RWPE1 (cell line): ENCODE measurements around the gene DNAJC4.

ENCODE experiments used
- CTCF ChIA-PET: fragments of 350-600 bp; sonication (Branson Sonifier 250); formaldehyde crosslinking; extraction: SDS; loops from one replicate; lab custom pipeline; 2021; lab: Yijun Ruan, JAX
- POLR2A ChIA-PET: fragments of 400-600 bp; formaldehyde crosslinking; extraction: SDS; loops from one replicate; lab custom pipeline; 2020; ENCODE audit warnings: antibody characterized with exemption; ENCODE audit not compliant: low non-redundant PET; lab: Yijun Ruan, JAX
- DNase-seq: peaks from one replicate; pipeline ENCODE4 v3.0.0; 2012; ENCODE audit warnings: low spot score
- H3K27ac ChIP-seq: fragments of 450-650 bp; 2 replicates; pipeline ENCODE4 v1.5.1; 2017
- TF ChIP-seq, protein P1 (sequence below): fragments of 450-650 bp; conservative IDR thresholded peaks from 2 replicates; pipeline ENCODE4 v1.5.1; 2017; ENCODE audit warnings: low read depth, mild to moderate bottlenecking

The DNAJC4 gene

DNA sequence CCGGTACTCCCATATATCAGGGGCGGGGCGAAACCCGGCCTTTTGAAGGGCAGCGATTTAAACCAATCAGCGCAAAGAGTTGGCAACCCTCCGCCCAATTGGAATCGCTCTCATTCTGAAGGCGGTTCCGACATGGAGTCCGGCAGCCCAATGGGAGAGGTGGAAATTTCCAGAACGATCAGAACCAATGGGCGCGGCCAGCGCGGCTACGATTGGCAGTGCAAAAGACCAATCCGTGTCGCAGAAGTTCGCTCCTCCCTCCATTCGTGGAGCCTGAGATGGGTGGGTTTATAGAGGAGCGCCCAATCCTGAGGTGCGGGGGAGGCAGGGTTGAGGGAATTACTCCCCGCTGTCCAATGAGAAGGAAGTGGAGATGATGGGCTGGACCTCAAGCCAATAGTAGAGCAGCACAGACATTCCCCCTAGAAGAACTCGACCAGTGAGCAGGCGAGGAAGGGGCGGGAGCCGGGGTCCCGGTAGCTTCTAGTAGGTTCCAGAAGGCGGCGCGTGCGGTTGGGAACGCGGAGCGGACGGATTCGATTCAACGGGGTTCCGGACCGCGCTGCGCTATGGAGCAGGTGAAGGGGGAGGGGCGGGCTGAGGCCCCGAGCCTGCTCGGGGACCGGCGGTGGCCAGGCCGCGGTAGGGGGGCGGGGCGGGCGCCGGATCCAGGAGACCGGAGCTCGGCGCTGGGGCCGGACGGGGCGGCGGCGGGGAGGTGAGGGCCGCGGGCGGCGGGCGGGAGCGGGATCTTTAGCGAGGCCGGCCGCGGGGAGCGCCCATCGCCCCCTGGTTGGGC is 44.5 kb upstream of the DNAJC4 start, which contains the start of gene STIP1:
Gene STIP1 (plus strand): TSS at position 479 of the 799 bp plus-strand sequence. CDS start 91 bp downstream, at position 570.
- POLR2A ChIA-PET: interaction anchor here (0.9 to 2.5 kb wide), 4 partner anchors 18 to 184 kb away, joined by 3 to 12 read pairs (median 6); partner anchors contain the start of gene MACROD1
- TF ChIP-seq, protein P1, sequence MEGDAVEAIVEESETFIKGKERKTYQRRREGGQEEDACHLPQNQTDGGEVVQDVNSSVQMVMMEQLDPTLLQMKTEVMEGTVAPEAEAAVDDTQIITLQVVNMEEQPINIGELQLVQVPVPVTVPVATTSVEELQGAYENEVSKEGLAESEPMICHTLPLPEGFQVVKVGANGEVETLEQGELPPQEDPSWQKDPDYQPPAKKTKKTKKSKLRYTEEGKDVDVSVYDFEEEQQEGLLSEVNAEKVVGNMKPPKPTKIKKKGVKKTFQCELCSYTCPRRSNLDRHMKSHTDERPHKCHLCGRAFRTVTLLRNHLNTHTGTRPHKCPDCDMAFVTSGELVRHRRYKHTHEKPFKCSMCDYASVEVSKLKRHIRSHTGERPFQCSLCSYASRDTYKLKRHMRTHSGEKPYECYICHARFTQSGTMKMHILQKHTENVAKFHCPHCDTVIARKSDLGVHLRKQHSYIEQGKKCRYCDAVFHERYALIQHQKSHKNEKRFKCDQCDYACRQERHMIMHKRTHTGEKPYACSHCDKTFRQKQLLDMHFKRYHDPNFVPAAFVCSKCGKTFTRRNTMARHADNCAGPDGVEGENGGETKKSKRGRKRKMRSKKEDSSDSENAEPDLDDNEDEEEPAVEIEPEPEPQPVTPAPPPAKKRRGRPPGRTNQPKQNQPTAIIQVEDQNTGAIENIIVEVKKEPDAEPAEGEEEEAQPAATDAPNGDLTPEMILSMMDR: 0 out of 2 replicates have a peak, but pooled peaks have one; percentile 2
- H3K27ac ChIP-seq: no peak within 1 kb of the TSS
- DNase-seq: peak; percentile 99
- CTCF ChIA-PET: interaction anchor here (0.5 to 0.9 kb wide), 5 partner anchors 21 to 329 kb away, joined by 3 to 4 read pairs (median 4); no protein-coding TSS in a partner anchor

DNA sequence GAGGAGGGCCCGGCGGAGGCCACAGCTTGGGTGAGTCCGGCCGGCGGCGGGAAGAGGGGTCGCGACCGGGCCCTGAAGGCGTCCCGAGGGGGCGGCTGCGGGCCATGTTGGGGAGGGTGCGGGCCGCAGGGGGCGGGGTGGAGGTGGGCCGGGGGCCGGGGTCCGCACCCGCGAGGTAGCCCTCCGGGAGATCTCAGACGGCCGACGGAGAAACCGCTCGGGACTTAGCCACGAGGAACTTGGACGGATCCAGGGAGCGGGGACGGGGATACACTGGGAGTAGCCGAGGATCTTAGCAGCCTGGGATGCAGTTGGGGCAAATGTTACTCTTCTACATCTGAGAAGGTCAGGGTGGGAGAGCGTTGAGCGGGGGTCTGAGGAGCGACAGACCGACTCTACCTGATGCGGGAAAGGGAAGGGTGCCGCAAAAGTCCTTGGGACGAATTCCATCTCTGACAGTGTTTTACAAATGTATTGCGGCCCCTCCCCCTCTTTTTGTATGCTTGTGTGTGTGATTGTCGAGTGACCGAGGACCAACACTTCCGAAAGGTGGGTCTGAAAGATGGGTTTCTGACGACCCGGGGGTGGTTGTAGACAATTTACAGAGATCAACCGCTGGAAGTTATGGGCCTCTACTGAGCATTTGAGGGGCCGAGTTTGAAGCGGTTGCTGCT is 43.7 kb upstream of the DNAJC4 start:
- ChIA-PET CTCF (interaction anchor here (0.9 to 1.5 kb wide), 2 partner anchors 18 to 118 kb away, joined by 3 to 4 read pairs; no protein-coding TSS in a partner anchor), POLR2A (interaction anchor here (2.5 kb wide), 1 partner anchor 21 kb away, joined by 12 read pairs; the partner anchor contains the start of gene MACROD1)
- DNase-seq: no peak
- TF ChIP-seq, protein P1: no peak
- H3K27ac ChIP-seq: no peak overlapping the region

DNA sequence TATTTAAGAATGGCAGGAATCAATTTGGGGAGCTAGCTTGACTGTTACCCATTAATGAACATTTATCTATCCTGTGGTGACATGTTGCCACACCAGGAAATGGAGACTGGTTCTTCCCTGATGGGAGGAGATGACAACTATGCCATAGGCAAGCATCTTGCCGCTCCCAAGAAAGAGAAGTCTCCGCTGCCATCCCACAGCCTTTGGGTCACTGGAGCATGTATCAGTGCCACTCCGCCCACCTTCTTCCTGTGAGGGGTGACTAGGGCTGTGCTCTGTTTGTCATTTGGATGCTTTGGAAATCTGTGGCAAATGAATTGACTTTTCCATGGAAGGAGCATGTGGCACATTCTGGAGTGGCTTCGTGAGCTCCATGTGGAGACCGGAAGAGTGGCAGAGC is 37.9 kb upstream of the DNAJC4 start:
- CTCF ChIA-PET: no interaction called here
- TF ChIP-seq, protein P1: no peak

DNA sequence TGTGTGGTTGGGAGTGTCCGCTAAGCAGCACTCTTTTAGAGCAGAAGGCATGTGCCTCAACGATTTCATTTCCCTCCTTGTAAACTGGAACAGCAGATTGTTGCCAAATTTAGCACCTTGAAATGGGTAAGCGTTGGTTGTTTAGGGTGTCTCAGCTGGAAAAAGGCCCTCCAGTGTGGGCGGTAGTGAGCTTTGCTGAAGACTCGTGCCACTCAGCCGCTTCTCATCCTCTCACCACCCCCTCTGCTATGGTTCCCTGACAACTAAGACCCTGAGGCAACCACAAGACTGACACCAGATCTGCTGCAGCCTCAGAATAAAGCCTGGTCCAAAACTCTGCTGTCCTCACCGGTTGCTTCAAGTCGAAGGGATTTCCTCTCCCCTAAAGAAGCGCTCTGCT is 33.7 kb upstream of the DNAJC4 start:
- DNase-seq: no peak
- POLR2A ChIA-PET: no interaction called here
- TF ChIP-seq, protein P1: no peak
- CTCF ChIA-PET: no interaction called here
- no peak overlapping the region for H3K27ac ChIP-seq

More for the DNA sequence above, 37.9 kb upstream of the DNAJC4 start:
- POLR2A ChIA-PET: interaction anchor here (0.6 kb wide), 1 partner anchor 12 kb away, joined by 3 read pairs; no protein-coding TSS in a partner anchor
- H3K27ac ChIP-seq: no peak overlapping the region; the same call in 1 of the 2 replicates
- DNase-seq: no peak

DNA sequence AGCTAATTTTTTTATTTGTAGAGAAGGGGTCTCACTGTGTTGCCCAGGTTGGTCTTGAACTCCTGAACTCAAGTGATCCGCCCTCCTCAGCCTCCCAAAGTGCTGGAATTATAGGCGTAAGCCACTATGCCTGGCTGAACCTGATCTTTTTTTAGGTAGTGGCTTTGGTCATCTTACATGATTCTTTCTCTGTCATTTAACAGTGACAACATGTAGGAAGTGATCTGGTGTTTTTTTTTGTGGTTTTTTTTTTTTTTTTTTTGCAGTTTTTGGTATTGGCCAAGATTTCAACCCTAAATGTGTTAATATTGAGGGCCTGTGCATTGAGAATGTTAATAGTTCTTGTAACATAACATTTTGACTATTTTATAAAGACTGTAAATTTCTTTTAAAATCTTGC is 31.8 kb upstream of the DNAJC4 start:
- ChIA-PET CTCF (interaction anchor here (0.5 kb wide), 1 partner anchor 66 kb away, joined by 3 read pairs; no protein-coding TSS in a partner anchor), POLR2A (no interaction called here)
- TF ChIP-seq, protein P1: no peak
- no peak for DNase-seq
- no peak overlapping the region for H3K27ac ChIP-seq

DNA sequence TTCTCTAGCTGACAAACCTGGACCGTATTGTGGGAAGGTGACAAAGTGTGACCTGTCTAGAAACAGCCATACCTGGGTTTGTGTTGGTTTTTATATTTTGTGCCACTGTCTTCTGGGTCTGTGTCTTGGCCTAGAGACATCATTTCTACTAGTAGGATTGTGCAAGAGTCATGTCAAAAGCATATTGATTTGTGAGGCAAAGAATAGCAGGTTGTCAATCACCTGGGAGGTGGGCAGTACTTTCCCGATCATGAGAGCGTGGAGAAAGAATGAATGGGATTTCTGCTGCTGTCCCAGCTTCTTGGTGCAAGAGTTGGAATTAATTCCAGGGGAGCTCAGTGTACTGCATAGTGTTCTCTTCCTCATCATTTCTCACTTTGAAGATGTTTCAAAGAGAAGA is 28.8 kb upstream of the DNAJC4 start:
- DNase-seq: no peak
- ChIA-PET POLR2A (no interaction called here), CTCF (no interaction called here)
- H3K27ac ChIP-seq: no peak overlapping the region
- TF ChIP-seq, protein P1: no peak
